ENCODE data around the gene BLACAT1. TPM values are rescaled to one million over a fixed set of nuclear protein-coding genes. Genes with fewer than 3 reads are reported as not detected.

BLACAT1 gene
- polyA plus RNA-seq, 1 of the 3 experiments (the other 2 are of a cell fraction) = not detected

GRCh38 chr1:205458777-205459566 is 3.1 kb upstream of the BLACAT1 start:
- Histone ChIP-seq H3F3A (replicated peaks; ENCODE audit: insufficient read depth) (no peaks in the 10 kb centered on the region), H3K36me3 (replicated peaks in 1 of 2; ENCODE audit: control insufficient read depth in 1 of 2, insufficient read depth in 2 of 2, low read length in 1 of 2) (no peaks in the 10 kb centered on the region), H3K9me3 (no peaks in the 10 kb centered on the region), H4K20me1 (ENCODE audit: insufficient read depth) (no peaks in the 10 kb centered on the region), H3K4me3 (ENCODE audit: low read depth in 2 of 2, low read length in 1 of 2) (no peak overlapping the region), H3K27ac (ENCODE audit: low read depth in 2 of 2, low read length in 1 of 2) (no peak overlapping the region), H3K4me2 (no peak overlapping the region), H2AFZ (ENCODE audit: low read depth) (no peak overlapping the region), H3K79me2 (ENCODE audit: insufficient read depth) (no peaks in the 10 kb centered on the region), H3K9me2 (no peaks in the 10 kb centered on the region), H3K9ac (no peak overlapping the region), H3K27me3 (ENCODE audit: insufficient read depth) (peaks cover 62% of the 10 kb centered on the region), H3K4me1 (ENCODE audit: control insufficient read depth in 1 of 2, insufficient read depth in 2 of 2, low read depth in 1 of 2, low read length in 1 of 2) (no peaks in the 10 kb centered on the region; a peak in 1 of 4 replicates)
- 49% methylated on average over 6 of the region's 6 CpGs for WGBS (ENCODE audit: low lambda C conversion rate)
- DNase-seq = no peak
- TF ChIP-seq ELF1 (IDR thresholded peaks at IDR 0.05) (no peak), REST (IDR thresholded peaks at IDR 0.05; ENCODE audit: low read depth, low read length) (peak; percentile 99)
- POLR2A ChIA-PET = no interaction called here
- CTCF ChIA-PET = interaction anchor here (0.8 to 3.3 kb wide), 4 partner anchors 11 to 124 kb away, joined by 3 to 16 read pairs (median 4); no protein-coding TSS in a partner anchor

- H3K27me3 ChIP-seq (ENCODE audit: insufficient read depth) = peaks cover 71% of the 10 kb centered on the region
- no peaks in the 10 kb centered on the region for H3K9me2 ChIP-seq
- no peaks in the 10 kb centered on the region; a peak in 1 of 4 replicates for H3K4me1 ChIP-seq (ENCODE audit: control insufficient read depth in 1 of 2, insufficient read depth in 2 of 2, low read depth in 1 of 2, low read length in 1 of 2)
- H3K9ac ChIP-seq = no peak overlapping the region
- ChIA-PET POLR2A (no interaction called here), CTCF (interaction anchor here (0.6 to 3.3 kb wide), 13 partner anchors 10 to 894 kb away, joined by 3 to 16 read pairs (median 4); no protein-coding TSS in a partner anchor)
- H3K9me3 ChIP-seq = no peaks in the 10 kb centered on the region
- no peak overlapping the region for H2AFZ ChIP-seq (ENCODE audit: low read depth)
- no peak overlapping the region; the same call in 1 of the 2 replicates for H3K4me2 ChIP-seq
- no peak overlapping the region for H3K27ac ChIP-seq (ENCODE audit: low read depth in 2 of 2, low read length in 1 of 2)
- no peaks in the 10 kb centered on the region for H3K36me3 ChIP-seq (replicated peaks in 1 of 2; ENCODE audit: control insufficient read depth in 1 of 2, insufficient read depth in 2 of 2, low read length in 1 of 2)
- no peaks in the 10 kb centered on the region for H4K20me1 ChIP-seq (ENCODE audit: insufficient read depth)
- peak; percentile 81 for DNase-seq
- H3K4me3 ChIP-seq (ENCODE audit: low read depth in 2 of 2, low read length in 1 of 2) = peak overlapping the region in 1 of 2 experiments; percentile 9; a peak in 1 of 4 replicates
- H3F3A ChIP-seq (replicated peaks; ENCODE audit: insufficient read depth) = no peaks in the 10 kb centered on the region
- H3K79me2 ChIP-seq (ENCODE audit: insufficient read depth) = no peaks in the 10 kb centered on the region
- TF ChIP-seq MXI1 (IDR thresholded peaks at IDR 0.05; ENCODE audit: low read depth, low read length) = no peak
- TF ChIP-seq MAX (IDR thresholded peaks at IDR 0.05; ENCODE audit: low read depth) = no peak
- 14% methylated on average over 30 of the region's 74 CpGs for WGBS (ENCODE audit: low lambda C conversion rate)
Measured at GRCh38 chr1:205456868-205457745, 1.3 kb upstream of the BLACAT1 start.
